CD4-positive, alpha-beta T cell treated with Interleukin-15 for 1 hour (primary cell): ENCODE data around the gene TBP.
"Not testable (repeated sequence)": the region's sequence is repeated elsewhere in the genome, so short reads cannot be mapped to it uniquely, and the experiment has no call there.

ENCODE experiments used
- DNase-seq: peaks from one replicate; pipeline ENCODE4 v3.0.0-alpha.2; 2020

TBP gene

GRCh38 chr6:170612256-170612804, 58.2 kb downstream of the TBP start:
- DNase-seq = not testable (repeated sequence)

GRCh38 chr6:170616020-170616554, 61.9 kb downstream of the TBP start:
- not testable (repeated sequence) for DNase-seq
